Subcutaneous adipose tissue (tissue), 4 donors: ENCODE measurements around the gene ENTPD6. TPM values are rescaled to one million over a fixed set of nuclear protein-coding genes. Genes with fewer than 3 reads are reported as not detected.

Source experiments
- total RNA-seq, 4 donors: library from RNA; depleted of rRNA; stranded (reverse); fragments of >200 nt; gene quantifications; one replicate each; pipeline ENCODE4 v1.1.0, GENCODE V29; 2016
- TF ChIP-seq, protein P1 (sequence below): fragments of 450-650 bp; IDR thresholded peaks from one replicate; pipeline ENCODE4 v1.5.1; 2016; ENCODE audit warnings: low read depth, mild to moderate bottlenecking, control low read depth, antibody characterized with exemption, moderate library complexity

Gene ENTPD6
- total RNA-seq, 4 donors from 2014 or later: 41.3 to 82.5 (median 53.6) TPM

DNA sequence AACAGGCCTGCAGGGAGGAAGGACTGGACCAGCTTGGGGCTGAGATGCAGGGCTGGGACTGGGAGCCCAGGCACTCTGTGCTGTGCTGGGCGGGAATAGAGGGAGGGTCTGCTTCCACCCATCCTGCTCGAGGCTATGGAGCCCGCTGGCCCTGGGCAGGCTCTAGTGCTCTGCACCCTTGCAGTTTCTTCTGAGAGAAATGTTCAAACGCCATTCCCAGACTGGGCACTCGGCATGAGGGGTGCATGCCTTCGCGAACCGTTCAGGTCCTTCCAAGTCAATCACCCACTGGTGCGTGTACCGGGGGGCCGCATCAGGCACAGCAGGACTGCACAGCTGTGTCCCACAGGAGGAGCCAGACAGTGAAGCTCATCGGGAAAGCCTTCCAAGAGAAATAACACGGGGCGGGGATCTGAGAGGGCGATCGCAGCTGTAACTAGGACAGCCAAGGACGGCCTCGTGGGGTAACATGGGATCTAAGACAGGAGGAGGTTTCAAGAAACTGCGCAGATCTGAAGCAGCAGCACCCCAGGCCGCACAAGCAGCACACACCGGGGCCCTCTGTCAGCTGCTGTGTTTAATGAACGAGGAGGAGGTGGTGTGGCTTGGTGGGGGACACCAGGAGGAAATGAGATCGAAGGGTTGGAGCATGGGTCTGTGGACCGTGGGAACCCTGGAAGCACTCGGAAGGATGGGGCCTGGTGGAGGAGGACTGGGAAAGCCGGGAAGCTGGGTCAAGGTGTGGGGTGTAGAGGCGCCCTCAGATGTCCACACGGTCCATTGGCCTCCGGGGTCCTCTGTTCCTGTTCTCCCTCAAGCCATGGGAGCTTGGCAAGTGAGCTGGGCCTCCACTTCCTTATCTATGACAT, 26.3 kb downstream of the ENTPD6 start:
- TF ChIP-seq, protein P1, sequence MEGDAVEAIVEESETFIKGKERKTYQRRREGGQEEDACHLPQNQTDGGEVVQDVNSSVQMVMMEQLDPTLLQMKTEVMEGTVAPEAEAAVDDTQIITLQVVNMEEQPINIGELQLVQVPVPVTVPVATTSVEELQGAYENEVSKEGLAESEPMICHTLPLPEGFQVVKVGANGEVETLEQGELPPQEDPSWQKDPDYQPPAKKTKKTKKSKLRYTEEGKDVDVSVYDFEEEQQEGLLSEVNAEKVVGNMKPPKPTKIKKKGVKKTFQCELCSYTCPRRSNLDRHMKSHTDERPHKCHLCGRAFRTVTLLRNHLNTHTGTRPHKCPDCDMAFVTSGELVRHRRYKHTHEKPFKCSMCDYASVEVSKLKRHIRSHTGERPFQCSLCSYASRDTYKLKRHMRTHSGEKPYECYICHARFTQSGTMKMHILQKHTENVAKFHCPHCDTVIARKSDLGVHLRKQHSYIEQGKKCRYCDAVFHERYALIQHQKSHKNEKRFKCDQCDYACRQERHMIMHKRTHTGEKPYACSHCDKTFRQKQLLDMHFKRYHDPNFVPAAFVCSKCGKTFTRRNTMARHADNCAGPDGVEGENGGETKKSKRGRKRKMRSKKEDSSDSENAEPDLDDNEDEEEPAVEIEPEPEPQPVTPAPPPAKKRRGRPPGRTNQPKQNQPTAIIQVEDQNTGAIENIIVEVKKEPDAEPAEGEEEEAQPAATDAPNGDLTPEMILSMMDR: no peak

DNA sequence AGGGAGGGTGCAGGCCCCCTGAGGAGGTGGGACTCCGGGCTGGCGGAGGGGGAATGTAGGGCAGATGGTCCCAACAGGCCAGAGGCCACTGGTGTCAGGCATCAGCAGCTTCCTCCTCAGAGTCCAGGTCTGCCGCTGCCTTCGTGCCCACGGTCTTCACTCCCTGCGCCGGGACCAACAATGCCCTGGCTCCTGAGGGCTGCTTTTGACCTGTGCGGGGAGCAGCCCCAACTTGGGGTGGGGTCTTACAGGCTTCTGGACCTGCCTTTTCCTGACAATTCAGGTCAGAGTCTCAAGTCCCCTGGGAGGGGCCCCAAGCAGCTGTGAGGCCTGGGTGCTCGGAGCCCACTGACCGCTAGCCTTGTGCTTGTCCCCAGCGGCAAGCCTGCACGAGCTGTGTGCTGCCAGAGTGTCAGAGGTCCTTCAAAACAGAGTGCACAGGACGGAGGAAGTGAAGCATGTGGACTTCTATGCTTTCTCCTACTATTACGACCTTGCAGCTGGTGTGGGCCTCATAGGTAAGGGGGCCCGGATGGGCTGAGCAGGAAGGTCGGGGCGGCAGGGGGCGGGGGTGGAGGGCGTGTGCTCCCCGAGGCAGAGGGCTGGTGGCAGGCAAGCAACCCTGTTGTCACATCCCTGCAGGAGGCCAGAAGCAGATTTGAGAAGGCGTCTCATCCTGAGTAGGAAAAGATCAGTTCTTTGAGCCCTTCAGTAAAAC, 27.1 kb downstream of the ENTPD6 start:
- TF ChIP-seq, protein P1: no peak

DNA sequence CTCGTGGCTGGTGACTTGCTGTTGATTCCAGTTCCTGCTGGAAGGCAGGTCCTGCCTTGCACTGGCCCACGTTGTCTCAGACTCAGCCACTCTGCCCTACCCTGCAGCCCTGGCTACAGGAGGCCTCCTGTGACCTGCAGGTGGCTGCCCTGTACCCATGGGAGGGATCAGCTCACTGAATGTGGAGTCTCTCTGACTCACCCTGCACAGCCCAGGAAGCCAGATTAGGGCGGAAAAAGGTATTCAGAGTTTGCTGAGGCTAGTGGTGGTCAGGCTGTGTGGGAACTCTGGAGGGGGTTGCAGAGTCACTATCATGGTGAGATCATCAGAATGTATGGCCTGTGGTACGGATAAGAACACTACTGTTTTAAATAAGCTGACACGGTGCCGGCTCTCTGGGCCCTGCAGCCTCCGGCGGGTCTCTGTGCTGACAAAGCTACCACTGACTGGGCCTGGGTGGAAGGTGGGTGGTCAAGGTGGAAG, 27.7 kb downstream of the ENTPD6 start:
- TF ChIP-seq, protein P1: no peak

DNA sequence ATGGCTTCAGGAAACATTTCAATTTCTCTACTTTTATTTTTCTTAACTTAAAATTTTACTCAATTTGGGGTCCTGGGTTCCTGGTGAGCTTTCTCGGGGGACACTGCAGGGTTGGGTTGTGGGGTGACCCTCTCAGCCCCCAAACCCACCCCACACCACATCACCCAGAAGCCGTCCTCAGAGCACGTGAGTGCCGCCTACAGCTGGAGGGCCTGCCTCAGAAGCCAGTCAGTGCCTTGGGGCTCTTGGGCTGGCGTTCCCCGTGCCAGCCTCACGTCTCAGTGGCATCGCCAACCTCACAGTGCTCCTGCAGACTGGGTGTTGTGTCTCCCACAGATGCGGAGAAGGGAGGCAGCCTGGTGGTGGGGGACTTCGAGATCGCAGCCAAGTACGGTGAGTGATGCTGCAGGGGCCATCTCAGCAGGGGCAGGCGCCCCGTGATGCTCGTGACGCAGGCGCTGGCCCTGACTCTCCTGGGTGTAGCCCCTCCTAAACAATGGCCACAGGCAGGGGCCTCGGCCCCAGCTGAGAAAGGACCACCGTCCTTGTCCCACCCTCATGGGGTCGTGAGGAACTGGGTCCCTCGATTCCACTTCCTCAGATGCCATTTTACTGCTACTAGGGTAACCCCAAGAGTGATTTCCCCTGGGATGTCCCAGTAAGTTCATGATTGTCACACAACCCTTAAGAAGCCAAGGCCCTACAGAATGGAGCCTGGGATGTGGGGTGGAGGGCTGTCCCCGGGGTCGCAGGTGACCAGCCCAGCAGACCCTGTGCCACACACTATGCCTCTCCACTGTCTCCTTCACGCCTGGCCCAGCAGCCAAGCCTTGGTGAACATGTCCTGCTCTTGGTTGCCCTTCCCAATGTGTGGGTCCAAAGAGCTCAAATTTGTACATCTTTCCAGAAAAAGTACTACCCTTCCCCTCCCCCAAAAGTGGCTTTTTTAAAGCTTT, 28.5 kb downstream of the ENTPD6 start:
- TF ChIP-seq, protein P1: no peak

DNA sequence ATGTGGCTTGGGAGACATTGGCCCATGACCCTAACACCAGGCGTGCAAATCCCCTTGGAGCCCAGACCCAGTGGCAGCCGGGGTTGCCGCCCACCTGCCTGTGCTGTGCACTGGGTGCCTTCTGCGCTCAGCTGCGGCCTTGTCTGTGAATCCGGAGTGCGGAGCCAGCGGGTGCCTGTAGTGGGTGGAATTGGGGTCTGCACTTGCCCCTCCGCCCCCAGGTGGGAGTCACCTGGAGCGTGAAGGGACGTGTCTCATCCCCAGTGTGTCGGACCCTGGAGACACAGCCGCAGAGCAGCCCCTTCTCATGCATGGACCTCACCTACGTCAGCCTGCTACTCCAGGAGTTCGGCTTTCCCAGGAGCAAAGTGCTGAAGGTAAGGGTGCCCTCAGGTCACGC, 29.4 kb downstream of the ENTPD6 start:
- TF ChIP-seq, protein P1: no peak

DNA sequence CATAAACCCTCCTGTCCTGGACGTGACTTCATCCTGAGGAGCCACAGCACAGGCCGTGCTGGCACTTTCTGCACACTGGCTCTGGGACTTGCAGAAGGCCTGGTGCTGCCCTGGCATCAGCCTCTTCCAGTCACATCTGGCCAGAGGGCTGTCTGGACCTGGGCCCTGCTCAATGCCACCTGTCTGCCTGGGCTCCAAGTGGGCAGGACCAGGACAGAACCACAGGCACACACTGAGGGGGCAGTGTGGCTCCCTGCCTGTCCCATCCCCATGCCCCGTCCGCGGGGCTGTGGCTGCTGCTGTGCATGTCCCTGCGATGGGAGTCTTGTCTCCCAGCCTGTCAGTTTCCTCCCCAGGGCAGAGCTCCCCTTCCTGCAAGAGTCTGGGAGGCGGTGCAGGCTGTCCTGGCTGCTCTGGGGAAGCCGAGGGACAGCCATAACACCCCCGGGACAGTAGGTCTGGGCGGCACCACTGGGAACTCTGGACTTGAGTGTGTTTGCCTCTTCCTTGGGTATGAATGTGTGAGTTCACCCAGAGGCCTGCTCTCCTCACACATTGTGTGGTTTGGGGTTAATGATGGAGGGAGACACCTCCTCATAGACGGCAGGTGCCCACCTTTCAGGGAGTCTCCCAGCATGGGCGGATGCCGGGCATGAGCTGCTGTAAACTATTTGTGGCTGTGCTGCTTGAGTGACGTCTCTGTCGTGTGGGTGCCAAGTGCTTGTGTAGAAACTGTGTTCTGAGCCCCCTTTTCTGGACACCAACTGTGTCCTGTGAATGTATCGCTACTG, 30.3 kb downstream of the ENTPD6 start:
- TF ChIP-seq, protein P1: no peak
